H9 (cell line): ENCODE data around the gene JAKMIP3. TPM values are rescaled to one million over a fixed set of nuclear protein-coding genes. Genes with fewer than 3 reads are reported as not detected.
A peak's percentile ranks its signal among the peaks of the same experiment; 100 is the strongest.

Experiments
- DNase-seq: peaks from one replicate; pipeline ENCODE4 v3.0.0-alpha.2; 2017
- H2AFZ ChIP-seq: one replicate; pipeline ENCODE4 v1.6.1; 2013; ENCODE audit warnings: mild to moderate bottlenecking, low read length, control low read depth, moderate library complexity
- H2AK5ac ChIP-seq: 2 replicates; pipeline ENCODE4 v1.6.1; 2013; ENCODE audit warnings: low read length, control low read depth, mixed read lengths; ENCODE audit not compliant: insufficient read length
- H2BK120ac ChIP-seq: one replicate; pipeline ENCODE4 v1.6.1; 2013; ENCODE audit warnings: low read depth, mild to moderate bottlenecking, low read length, control low read depth, inconsistent platforms; ENCODE audit not compliant: poor library complexity, severe bottlenecking
- H2BK12ac ChIP-seq: 2 replicates; pipeline ENCODE4 v1.6.1; 2013; ENCODE audit warnings: low read length, control low read depth, mixed read lengths, low read depth; ENCODE audit not compliant: insufficient read length
- H2BK15ac ChIP-seq: 2 replicates; pipeline ENCODE4 v1.6.1; 2013; ENCODE audit warnings: low read depth, low read length, control low read depth
- H2BK20ac ChIP-seq: one replicate; pipeline ENCODE4 v1.6.1; 2013; ENCODE audit warnings: low read depth, mild to moderate bottlenecking, low read length, control low read depth, inconsistent platforms; ENCODE audit not compliant: poor library complexity, severe bottlenecking
- H2BK5ac ChIP-seq: 2 replicates; pipeline ENCODE4 v1.6.1; 2013; ENCODE audit warnings: low read length, control low read depth, mixed read lengths; ENCODE audit not compliant: insufficient read length
- H3K14ac ChIP-seq: 2 replicates; pipeline ENCODE4 v1.6.1; 2013; ENCODE audit warnings: low read length, control low read depth; ENCODE audit not compliant: insufficient read depth
- H3K18ac ChIP-seq: 2 replicates; pipeline ENCODE4 v1.6.1; 2013; ENCODE audit warnings: low read depth, mild to moderate bottlenecking, mixed read lengths, low read length, control low read depth; ENCODE audit not compliant: insufficient read length
- H3K23ac ChIP-seq: 2 replicates; pipeline ENCODE4 v1.6.1; 2013; ENCODE audit warnings: low read length, control low read depth, mixed read lengths, low read depth; ENCODE audit not compliant: insufficient read length
- H3K23me2 ChIP-seq: 2 replicates; pipeline ENCODE4 v1.6.1; 2013; ENCODE audit warnings: low read depth, mild to moderate bottlenecking, mixed read lengths, low read length, control low read depth; ENCODE audit not compliant: insufficient read length, poor library complexity, severe bottlenecking
- H3K27ac ChIP-seq: 2 replicates; pipeline ENCODE4 v1.5.1; 2013; ENCODE audit warnings: low read length, control low read depth, mixed read lengths, low read depth; ENCODE audit not compliant: insufficient read length
- H3K27me3 ChIP-seq: 2 replicates; pipeline ENCODE4 v1.6.1; 2013; ENCODE audit warnings: low read length, control low read depth, inconsistent platforms; ENCODE audit not compliant: insufficient read depth
- H3K4ac ChIP-seq: 2 replicates; pipeline ENCODE4 v1.6.1; 2013; ENCODE audit warnings: low read depth, mild to moderate bottlenecking, control low read depth, inconsistent platforms, low read length, moderate library complexity
- H3K4me1 ChIP-seq: 2 replicates; pipeline ENCODE4 v1.6.1; 2013; ENCODE audit warnings: low read length, control low read depth, inconsistent platforms; ENCODE audit not compliant: insufficient read depth
- H3K4me2 ChIP-seq: 2 replicates; pipeline ENCODE4 v1.6.1; 2013; ENCODE audit warnings: low read length, control low read depth, mixed read lengths; ENCODE audit not compliant: insufficient read length, insufficient read depth
- H3K56ac ChIP-seq: 2 replicates; pipeline ENCODE4 v1.6.1; 2013; ENCODE audit warnings: low read depth, mild to moderate bottlenecking, mixed read lengths, low read length, control low read depth; ENCODE audit not compliant: insufficient read length
- H3K79me1 ChIP-seq: 2 replicates; pipeline ENCODE4 v1.6.1; 2013; ENCODE audit warnings: low read depth, mild to moderate bottlenecking, moderate library complexity, low read length, control low read depth, inconsistent platforms; ENCODE audit not compliant: insufficient read depth, poor library complexity, severe bottlenecking
- H3K79me2 ChIP-seq: 2 replicates; pipeline ENCODE4 v1.6.1; 2013; ENCODE audit warnings: low read length, control low read depth, inconsistent platforms; ENCODE audit not compliant: insufficient read depth
- H3K9ac ChIP-seq: 2 replicates; pipeline ENCODE4 v1.6.1; 2013; ENCODE audit warnings: low read length, control low read depth, mixed read lengths; ENCODE audit not compliant: insufficient read length; ENCODE audit errors: extremely low read depth
- H3K9me3 ChIP-seq: one replicate; pipeline ENCODE4 v1.6.1; 2013; ENCODE audit warnings: low read depth, low read length, inconsistent platforms; ENCODE audit not compliant: control insufficient read depth
- H3T11ph ChIP-seq: one replicate; pipeline ENCODE4 v1.6.1; 2013; ENCODE audit warnings: mild to moderate bottlenecking, low read length, control low read depth, inconsistent platforms
- H4K20me1 ChIP-seq: one replicate; pipeline ENCODE4 v1.6.1; 2013; ENCODE audit not compliant: control insufficient read depth, insufficient read length, insufficient read depth
- H4K5ac ChIP-seq: 2 replicates; pipeline ENCODE4 v1.6.1; 2013; ENCODE audit warnings: low read depth, mild to moderate bottlenecking, mixed read lengths, low read length, control low read depth; ENCODE audit not compliant: insufficient read length
- H4K8ac ChIP-seq: replicated peaks from 2 replicates; pipeline ENCODE4 v1.6.1; 2013; ENCODE audit warnings: low read length, control low read depth, mixed read lengths, low read depth; ENCODE audit not compliant: insufficient read length
- H4K91ac ChIP-seq: 2 replicates; pipeline ENCODE4 v1.6.1; 2013; ENCODE audit warnings: low read depth, mild to moderate bottlenecking, moderate library complexity, mixed read lengths, low read length, control low read depth; ENCODE audit not compliant: insufficient read length
- H3K27ac Mint-ChIP-seq, 3 experiments: 2 replicates in 2 of 3; 3 replicates in 1 of 3; pipeline ENCODE4 v1.8.0; 2020 to 2021; ENCODE audit warnings: mixed read lengths in 3 of 3, mild to moderate bottlenecking in 1 of 3, moderate library complexity in 1 of 3
- H3K27me3 Mint-ChIP-seq: 2 replicates; pipeline ENCODE4 v1.8.0; 2021; ENCODE audit warnings: low read depth, mild to moderate bottlenecking, moderate library complexity, mixed read lengths
- H3K36me3 Mint-ChIP-seq, 3 experiments: 2 replicates in 2 of 3; 3 replicates in 1 of 3; pipeline ENCODE4 v1.8.0; 2020 to 2021; ENCODE audit warnings: low read depth in 3 of 3, mixed read lengths in 3 of 3; ENCODE audit not compliant: insufficient read depth in 1 of 3
- H3K4me1 Mint-ChIP-seq, 2 experiments: 2 replicates each; pipeline ENCODE4 v1.8.0; 2020; ENCODE audit warnings: mixed read lengths in 2 of 2
- H3K4me3 Mint-ChIP-seq, 2 experiments: 2 replicates in 1 of 2; 3 replicates in 1 of 2; pipeline ENCODE4 v1.8.0; 2020 to 2021; ENCODE audit warnings: mild to moderate bottlenecking in 2 of 2, mixed read lengths in 2 of 2, moderate library complexity in 1 of 2
- H3K9me3 Mint-ChIP-seq, 2 experiments: 2 replicates in 1 of 2; 3 replicates in 1 of 2; pipeline ENCODE4 v1.8.0; 2020; ENCODE audit warnings: mild to moderate bottlenecking in 2 of 2, mixed read lengths in 2 of 2, moderate library complexity in 1 of 2
- WGBS: extraction: QIAGEN DNeasy Blood & Tissue Kit; methylation state at CpG from one replicate; pipeline ENCODE4 v1.1.7; 2013; ENCODE audit warnings: missing lambda C conversion rate, low lambda C conversion rate, mixed read lengths; ENCODE audit not compliant: insufficient read length; ENCODE audit errors: extremely low coverage; 5-methylcytosine and 5-hydroxymethylcytosine counted together
- total RNA-seq: library from RNA; stranded (reverse); gene quantifications from 2 replicates; pipeline ENCODE4 v1.2.1, GENCODE V29; 2021
- TF ChIP-seq, protein P1 (sequence below): fragments of 200-600 bp; sonication (generic); conservative IDR thresholded peaks from 3 replicates; pipeline ENCODE4 v1.8.0; 2021; ENCODE audit warnings: antibody characterized with exemption, mild to moderate bottlenecking

JAKMIP3 gene
- total RNA-seq, 1 experiment from 2014 or later: 0.50 TPM

GRCh38 chr10:132101529-132101928, 35.8 kb downstream of the JAKMIP3 start:
- no peaks in the 10 kb centered on the region for H3K9me3 Mint-ChIP-seq
- no peak overlapping the region for H4K8ac ChIP-seq
- H3K23ac ChIP-seq: no peak overlapping the region
- H3K9me3 ChIP-seq: no peaks in the 10 kb centered on the region
- H3K79me1 ChIP-seq: no peaks in the 10 kb centered on the region
- H4K5ac ChIP-seq: no peak overlapping the region
- H2BK12ac ChIP-seq: no peak overlapping the region
- H3K23me2 ChIP-seq: no peaks in the 10 kb centered on the region
- peaks cover 0 to 2% (median 0%) of the 10 kb centered on the region in 3 experiments; a peak in 1 of 7 replicates for H3K36me3 Mint-ChIP-seq
- no peak overlapping the region for H3K9ac ChIP-seq
- no peak overlapping the region for H2BK120ac ChIP-seq
- H3K4me2 ChIP-seq: no peak overlapping the region
- H3K4me1 ChIP-seq: no peaks in the 10 kb centered on the region
- H3K27me3 ChIP-seq: no peaks in the 10 kb centered on the region
- no peak overlapping the region for H3K4me3 Mint-ChIP-seq
- DNase-seq: peak; percentile 34
- H2BK5ac ChIP-seq: no peak overlapping the region
- H3K27me3 Mint-ChIP-seq: peaks cover 1% of the 10 kb centered on the region; the same call in 1 of the 2 replicates
- H3K27ac ChIP-seq: no peak overlapping the region
- H4K20me1 ChIP-seq: no peaks in the 10 kb centered on the region
- no peaks in the 10 kb centered on the region for H3K4me1 Mint-ChIP-seq
- no peak overlapping the region for H2BK15ac ChIP-seq
- H3K56ac ChIP-seq: no peak overlapping the region
- no peak overlapping the region for H4K91ac ChIP-seq
- H3K14ac ChIP-seq: no peak overlapping the region; the same call in 1 of the 2 replicates
- H3T11ph ChIP-seq: no peak overlapping the region
- H2AFZ ChIP-seq: no peak overlapping the region
- H3K27ac Mint-ChIP-seq: no peak overlapping the region; a peak in 1 of 7 replicates
- no peak overlapping the region for H2BK20ac ChIP-seq
- no peak overlapping the region for H3K18ac ChIP-seq
- H2AK5ac ChIP-seq: no peak overlapping the region
- H3K4ac ChIP-seq: no peak overlapping the region
- WGBS: no CpG with 5 or more reads among the region's 10 CpGs
- no peaks in the 10 kb centered on the region for H3K79me2 ChIP-seq
- TF ChIP-seq, protein P1, sequence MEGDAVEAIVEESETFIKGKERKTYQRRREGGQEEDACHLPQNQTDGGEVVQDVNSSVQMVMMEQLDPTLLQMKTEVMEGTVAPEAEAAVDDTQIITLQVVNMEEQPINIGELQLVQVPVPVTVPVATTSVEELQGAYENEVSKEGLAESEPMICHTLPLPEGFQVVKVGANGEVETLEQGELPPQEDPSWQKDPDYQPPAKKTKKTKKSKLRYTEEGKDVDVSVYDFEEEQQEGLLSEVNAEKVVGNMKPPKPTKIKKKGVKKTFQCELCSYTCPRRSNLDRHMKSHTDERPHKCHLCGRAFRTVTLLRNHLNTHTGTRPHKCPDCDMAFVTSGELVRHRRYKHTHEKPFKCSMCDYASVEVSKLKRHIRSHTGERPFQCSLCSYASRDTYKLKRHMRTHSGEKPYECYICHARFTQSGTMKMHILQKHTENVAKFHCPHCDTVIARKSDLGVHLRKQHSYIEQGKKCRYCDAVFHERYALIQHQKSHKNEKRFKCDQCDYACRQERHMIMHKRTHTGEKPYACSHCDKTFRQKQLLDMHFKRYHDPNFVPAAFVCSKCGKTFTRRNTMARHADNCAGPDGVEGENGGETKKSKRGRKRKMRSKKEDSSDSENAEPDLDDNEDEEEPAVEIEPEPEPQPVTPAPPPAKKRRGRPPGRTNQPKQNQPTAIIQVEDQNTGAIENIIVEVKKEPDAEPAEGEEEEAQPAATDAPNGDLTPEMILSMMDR: peak; percentile 53
